MV-4-11 (cell line): Measurements from ENCODE around the gene PARS2.

ENCODE experiments used
- DNase-seq: peaks from one replicate; lab custom pipeline; 2025; lab: John Stamatoyannopoulos, UW

The PARS2 gene

DNA sequence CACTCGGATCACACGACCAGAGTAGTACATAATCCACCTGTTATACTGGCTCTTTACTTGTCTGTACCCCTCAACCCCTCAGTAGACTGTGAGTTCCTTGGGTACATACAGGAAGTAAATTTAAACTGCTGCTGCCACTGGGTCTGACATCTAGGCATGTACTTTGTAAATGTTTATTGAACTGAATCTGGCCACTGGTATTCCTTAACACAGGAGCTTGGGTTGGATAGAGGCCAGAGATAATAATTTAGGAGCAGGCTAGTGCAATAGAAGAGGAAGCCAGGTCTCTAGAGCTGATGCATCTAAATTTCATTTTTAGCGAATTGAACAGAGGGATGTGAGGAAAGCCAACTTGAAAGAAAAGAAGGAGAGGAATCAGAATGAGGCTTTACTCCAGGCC lies 36.3 kb downstream of the PARS2 start:
- DNase-seq = no peak

GRCh38 chr1:54724771-54725170 lies 39.6 kb downstream of the PARS2 start:
- no peak for DNase-seq

DNA sequence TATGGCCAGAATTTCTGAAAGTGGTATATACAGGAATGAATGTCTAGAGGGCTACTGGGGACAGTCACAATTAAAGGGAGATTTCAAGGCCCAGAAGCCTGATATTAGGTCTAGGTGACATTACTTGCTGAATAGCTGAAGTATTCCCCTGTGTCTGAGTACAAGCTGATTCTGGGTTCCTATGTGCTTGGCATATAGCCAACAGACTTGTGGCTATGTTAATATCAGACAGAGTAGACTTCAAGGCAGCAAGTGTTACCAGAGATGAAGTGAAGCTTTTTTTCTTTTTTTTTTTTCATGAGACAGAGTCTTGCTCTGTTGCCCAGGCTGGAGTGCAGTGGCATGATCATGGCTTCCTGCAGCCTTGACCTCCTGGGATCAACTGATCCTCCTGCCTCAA lies 40.3 kb downstream of the PARS2 start:
- no peak for DNase-seq

DNA sequence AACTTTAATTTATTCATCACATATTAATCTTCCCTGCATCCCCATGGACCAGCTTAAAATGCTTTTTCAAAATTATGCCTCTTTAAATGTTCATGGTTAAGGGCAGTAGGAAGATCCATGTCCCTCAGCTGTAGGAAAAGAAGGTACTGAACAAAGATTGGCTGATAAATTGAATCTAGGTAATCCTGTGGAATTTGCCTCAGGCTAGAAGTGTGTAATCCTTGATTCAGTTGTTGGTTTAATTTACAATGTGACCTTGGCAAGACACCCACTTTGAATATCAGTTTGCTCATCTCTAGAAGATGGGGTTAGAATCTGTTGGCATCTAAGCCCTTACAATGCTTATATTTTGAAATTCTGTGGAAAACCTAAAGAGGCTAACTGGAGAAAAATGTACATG lies 42.6 kb downstream of the PARS2 start:
- no peak for DNase-seq

GRCh38 chr1:54716299-54717047 lies 47.9 kb downstream of the PARS2 start:
- no peak for DNase-seq

DNA sequence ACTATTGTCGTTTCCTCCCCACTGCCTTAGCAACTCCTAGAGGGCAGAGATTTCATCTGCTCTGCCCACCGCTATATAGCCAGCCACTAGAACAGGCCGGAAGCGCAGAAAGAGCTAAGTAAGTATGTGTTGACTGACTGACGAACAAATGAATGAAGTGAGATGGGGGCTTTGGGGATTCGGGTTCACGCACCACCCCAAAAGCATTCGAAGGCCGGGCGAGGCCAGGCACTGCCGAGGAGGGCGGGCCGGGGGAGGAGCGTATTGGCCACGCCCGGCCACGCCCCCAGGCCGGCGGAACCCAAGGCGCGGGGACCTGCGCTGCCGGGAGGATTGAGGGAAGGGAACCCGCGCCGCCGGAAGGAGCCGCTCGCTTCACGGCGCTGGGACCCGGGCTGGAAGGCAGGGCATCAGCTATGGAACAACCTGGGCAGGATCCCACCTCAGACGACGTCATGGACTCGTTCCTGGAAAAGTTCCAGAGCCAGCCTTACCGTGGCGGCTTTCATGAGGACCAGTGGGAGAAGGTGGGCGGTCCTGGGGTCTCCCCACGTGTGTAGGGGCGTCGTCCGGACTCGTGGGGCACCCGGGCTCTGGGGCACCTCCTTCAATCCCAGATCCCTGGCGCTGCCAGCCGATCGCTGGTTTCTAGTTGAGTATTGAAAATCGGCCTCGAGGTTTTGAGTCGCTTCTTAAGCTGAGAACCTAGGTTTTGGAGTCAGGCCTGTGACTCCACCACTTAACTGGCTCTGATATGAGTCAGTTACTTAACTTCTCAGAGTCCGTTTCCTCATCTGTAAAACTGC lies 48.6 kb downstream of the PARS2 start, which contains the start of gene TTC4:
TTC4 (plus strand) TSS at position 369 of the 806 bp plus-strand sequence; CDS start at position 417, 48 bp downstream.
- peak; percentile 74 for DNase-seq

DNA sequence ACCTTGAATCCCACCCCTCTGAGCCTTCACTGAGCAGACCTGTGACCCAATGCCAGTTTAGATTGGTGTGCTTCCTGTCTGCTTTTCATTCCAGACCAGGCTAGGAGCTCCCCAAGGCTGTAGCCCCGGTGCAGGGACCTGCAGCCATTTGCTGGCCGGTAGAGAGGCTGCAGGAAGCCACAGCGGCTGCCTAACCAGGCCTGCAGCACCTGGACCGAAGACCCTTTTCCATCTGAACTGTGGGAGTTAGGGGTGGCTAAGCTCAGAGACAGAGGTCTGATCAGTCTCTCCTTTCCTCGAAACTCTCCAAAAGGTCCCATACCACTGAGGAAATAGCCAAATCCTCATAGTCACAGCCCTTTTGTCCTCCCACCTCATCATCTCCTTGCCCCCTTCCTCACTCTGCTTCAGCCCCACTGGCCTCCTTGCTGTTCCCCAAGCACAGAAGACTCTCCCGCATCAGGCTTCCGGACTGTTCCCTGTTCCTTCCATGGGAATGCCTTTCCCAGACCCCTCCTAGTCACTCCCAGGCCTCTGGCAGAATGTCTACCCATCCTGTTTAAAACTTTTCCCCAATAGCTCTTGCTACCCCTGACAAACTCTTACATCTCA lies 49.3 kb downstream of the PARS2 start:
- no peak for DNase-seq

DNA sequence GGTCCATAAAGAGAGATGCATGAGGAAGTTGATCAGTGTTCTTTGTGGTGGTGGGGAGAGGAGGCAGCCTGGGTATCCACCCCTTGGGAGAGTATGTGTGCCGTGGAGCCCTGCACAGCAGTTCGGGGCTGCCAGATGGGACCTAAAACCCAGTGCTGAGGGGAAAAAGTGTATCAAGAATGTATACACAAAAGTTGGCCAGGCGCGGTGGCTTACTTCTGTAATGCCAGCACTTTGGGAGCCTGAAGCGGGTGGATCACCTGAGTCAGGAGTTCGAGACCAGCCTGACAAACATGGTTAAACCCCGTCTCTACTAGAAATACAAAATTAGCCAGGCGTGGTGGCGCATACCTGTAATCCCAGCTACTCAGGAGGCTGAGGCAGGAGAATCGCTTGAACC lies 52.8 kb downstream of the PARS2 start:
- DNase-seq = no peak

DNA sequence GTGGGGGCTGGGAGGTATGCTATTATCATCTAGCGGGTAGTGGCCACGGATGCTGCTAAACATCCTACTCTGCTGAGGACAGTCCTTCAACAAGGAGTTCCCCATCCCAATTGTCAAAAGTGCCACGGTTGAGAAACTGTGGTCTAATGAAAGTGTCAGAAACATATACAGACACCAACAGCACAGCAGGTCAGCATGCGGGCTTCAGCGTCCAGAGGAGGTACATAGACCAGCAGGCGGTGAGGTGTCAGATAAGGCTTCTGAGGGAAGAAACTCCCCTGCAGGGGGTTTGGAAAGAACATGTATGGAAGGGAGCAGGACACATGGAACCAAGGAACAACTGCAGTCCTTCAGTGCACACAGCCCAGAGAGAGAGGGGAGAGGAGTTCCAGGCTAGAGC lies 53.5 kb downstream of the PARS2 start:
- DNase-seq = no peak

DNA sequence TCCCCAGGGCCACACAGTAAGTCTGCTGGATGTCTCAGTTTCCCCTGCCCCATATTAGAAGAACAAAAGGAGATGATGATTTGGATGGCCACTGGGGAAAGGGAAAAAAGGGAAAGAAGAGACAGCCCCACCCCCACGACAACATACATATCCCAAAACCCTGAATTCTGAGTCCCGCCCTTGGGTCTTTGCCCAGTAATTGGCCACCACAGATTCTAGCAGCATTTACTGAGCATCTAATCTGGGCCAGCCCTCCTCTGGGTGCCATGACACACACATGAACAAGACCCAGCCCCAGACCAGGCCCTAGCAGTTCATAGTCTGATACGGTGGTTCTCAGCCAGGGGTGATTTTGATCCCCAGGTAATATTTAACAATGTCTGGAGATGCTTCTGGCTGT lies 53.9 kb downstream of the PARS2 start:
- no peak for DNase-seq

GRCh38 chr1:54709547-54710292 lies 54.6 kb downstream of the PARS2 start:
- DNase-seq = no peak

DNA sequence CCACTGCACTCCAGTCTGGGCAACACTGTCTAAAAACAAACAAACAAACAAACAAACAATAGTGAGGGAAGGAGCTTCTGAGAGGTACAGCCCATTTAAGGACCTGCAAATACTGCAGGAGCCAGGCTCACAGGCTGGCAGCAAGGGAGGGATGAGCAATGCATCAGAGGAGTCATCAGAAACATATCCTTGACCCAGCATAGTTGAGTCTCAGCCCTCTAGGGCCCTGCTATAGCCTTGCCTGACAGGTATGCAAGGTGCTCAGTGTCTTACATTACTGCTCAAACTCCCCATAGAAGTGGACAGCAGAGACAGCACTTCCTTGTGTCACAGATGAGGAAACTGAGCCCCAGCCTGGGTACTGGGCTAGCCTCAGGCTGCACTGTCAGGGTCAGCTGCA lies 55.9 kb downstream of the PARS2 start:
- DNase-seq = no peak
